ENCODE measurements around the gene NRXN3.

Gene NRXN3

DNA sequence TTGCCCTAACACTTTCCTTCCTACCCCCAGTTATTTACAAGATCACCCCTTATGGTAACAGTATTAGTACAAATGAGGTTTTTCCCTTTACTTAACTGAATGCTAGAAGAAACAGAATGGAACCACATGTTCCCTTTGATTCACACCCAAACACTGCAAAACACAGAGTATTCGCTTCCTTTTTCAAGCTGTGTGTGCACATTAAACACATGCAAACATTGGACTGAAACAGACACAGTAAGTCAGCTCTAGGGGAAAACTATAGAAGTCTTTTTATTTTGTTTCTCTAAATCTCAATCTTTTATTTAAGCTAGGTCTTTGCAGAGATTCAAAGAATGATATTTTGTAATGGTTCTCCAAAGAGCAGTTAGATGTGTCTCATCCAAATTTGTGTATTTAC is 1312.7 kb downstream of the NRXN3 start:
- no peak for DNase-seq (ENCODE audit: low read depth)
- no peak overlapping the region for H3K4me3 ChIP-seq (ENCODE audit: low read length)
- TF ChIP-seq, protein P1, sequence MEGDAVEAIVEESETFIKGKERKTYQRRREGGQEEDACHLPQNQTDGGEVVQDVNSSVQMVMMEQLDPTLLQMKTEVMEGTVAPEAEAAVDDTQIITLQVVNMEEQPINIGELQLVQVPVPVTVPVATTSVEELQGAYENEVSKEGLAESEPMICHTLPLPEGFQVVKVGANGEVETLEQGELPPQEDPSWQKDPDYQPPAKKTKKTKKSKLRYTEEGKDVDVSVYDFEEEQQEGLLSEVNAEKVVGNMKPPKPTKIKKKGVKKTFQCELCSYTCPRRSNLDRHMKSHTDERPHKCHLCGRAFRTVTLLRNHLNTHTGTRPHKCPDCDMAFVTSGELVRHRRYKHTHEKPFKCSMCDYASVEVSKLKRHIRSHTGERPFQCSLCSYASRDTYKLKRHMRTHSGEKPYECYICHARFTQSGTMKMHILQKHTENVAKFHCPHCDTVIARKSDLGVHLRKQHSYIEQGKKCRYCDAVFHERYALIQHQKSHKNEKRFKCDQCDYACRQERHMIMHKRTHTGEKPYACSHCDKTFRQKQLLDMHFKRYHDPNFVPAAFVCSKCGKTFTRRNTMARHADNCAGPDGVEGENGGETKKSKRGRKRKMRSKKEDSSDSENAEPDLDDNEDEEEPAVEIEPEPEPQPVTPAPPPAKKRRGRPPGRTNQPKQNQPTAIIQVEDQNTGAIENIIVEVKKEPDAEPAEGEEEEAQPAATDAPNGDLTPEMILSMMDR (conservative IDR thresholded peaks at IDR 0.05; ENCODE audit: low read length): no peak

DNA sequence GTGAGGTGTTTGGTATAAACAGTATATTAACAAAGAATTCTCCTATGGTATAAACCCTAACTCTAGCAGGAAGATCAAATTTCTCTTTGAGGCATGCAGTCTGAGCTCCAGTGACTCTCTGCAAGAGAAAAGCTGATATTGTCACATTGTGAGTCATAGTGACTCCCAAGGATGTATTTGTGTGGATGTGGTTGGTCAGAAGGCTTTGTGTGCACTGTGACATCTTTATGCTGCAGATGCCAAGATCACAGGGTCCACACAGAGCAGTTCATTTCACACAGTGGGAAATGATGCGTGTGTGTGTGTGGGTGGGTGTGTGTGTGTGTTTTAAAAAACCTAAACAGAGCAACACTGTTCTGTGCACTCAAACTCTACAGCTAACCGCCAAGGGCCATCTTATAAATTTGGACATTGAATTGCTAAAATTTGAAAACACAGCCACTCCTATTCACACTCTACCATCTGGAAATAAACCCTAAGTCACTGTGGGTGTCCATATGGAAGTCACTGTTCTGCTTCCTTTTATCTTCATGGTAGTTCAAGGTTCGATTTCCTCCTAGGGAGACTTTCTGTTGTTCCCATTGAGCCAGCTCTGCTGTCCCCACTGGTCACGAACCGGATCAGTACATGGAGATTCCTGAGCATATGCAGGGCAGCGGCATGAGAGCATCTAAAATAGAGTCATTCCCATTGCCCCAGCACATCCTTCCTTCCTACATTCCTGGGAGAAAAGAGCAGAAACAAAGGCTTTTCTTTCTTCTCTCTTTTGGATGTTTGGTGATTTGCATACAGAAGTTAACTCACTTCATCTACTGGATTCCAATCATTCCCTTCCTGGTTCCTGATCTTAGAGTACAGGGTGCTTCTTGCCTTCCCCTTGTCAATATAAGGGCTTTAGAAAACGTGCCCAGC is 1313.6 kb downstream of the NRXN3 start:
- DNase-seq (ENCODE audit: low read depth): peak; percentile 4
- TF ChIP-seq, protein P1 (conservative IDR thresholded peaks at IDR 0.05; ENCODE audit: low read length): no peak
- no peak overlapping the region for H3K4me3 ChIP-seq (ENCODE audit: low read length)

DNA sequence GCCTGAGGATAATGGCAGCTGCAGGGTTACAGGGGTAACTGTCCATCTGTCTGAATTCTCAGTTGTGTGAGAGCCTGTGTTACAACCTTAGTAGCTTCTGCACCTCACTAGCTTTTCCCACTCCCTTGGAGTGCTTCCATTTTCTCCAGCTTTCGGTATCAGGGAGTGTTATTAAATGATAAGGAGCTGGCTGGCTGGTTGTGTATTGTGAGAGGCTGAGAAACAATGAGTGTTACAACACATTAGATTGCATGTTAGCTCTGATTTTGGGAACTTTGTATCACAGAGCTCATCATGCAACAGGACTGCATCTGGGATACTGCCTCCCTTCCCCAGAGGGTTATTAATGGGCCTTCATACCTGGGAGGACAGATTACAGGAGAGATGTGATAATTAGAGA is 1317.5 kb downstream of the NRXN3 start:
- TF ChIP-seq, protein P1 (conservative IDR thresholded peaks at IDR 0.05; ENCODE audit: low read length): no peak
- H3K4me3 ChIP-seq (ENCODE audit: low read length): no peak overlapping the region

DNA sequence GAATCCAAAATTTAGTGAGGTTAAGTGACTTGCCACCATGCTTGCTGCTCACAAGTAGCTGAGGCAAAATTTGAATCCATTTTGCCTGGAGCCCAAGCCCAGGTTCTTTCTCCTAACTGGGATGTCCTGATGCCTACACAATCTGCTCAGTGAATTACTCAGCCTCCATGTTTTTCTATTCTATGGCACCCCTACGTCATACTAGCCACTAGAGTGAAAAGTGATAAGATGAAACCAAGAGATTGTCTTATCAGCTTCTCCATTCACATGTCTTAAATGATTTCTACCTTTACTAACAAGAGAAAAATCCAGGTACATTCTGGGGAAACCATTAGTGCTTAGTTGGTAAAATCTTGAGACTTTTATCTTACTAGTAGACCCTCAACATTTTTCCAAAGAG is 1321.0 kb downstream of the NRXN3 start:
- no peak for DNase-seq (ENCODE audit: low read depth)
- TF ChIP-seq, protein P1 (conservative IDR thresholded peaks at IDR 0.05; ENCODE audit: low read length): no peak
- no peak overlapping the region for H3K4me3 ChIP-seq (ENCODE audit: low read length)

More for the DNA sequence above, 1317.5 kb downstream of the NRXN3 start:
- DNase-seq (ENCODE audit: low read depth): no peak

DNA sequence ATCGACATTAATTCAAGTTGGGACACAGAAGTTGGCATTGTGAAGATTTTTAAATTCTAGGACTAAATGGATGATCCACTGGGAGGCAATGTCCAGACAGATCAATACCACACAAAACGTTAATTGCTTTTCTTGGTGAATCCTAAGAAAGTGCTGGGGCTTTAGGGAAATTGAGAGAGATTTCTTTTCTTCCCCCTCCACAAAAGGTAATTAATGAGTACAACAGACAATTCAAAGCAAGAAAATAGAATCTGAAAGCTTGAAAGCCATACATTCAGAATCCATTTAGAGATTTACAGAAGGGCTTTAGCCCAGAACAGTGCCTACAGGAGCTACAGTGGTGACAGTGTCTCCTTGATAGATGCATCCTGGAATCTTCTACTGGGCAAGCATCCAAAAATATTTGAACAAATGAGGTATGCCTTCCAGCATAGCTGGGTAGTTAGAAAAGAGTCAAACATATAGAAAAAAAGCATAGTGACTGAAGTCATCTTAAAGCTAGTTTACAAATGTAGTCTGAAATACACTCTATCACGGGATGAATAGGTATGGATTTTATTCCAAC is 1323.0 kb downstream of the NRXN3 start:
- no peak for DNase-seq (ENCODE audit: low read depth)
- H3K4me3 ChIP-seq (ENCODE audit: low read length): no peak overlapping the region
- TF ChIP-seq, protein P1 (conservative IDR thresholded peaks at IDR 0.05; ENCODE audit: low read length): no peak

DNA sequence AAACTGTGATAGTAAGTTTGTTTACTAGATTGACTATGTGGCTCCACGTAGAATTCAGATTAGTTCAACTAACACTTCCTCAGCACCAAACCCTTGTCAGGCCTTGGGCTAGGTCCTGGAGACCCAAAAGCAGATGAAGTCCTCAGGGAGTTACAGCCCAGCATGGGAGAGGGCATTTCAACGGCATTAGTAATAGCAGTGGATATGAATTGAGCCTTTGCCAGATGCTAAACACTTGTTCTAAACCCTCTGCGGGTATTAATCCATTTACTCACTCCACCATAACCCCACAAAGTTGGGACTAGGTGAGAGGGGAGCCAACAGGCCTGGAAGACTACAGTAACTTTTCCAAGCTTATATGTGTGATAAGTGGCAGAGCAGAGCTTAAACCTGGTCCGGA is 1326.5 kb downstream of the NRXN3 start:
- TF ChIP-seq, protein P1 (conservative IDR thresholded peaks at IDR 0.05; ENCODE audit: low read length): no peak
- H3K4me3 ChIP-seq (ENCODE audit: low read length): no peak overlapping the region
- DNase-seq (ENCODE audit: low read depth): no peak

DNA sequence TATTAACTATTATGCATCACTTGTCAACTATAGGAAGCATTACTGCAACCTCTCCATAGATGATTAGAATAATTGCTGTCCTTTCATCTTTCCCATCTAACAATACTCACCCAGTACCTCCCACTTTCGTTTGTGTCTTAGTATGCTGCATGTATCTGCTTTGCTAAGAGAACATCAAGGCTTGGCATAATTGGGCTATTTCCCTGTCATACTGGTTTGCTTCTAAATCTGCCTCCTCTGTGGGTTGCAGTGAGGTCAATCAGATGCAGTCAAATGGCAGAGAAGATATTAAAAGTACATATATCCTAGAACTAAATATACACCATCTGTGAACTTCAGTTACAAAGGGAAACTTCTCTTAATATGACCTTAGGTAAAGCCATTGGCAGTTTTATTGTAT is 1330.3 kb downstream of the NRXN3 start:
- no peak for DNase-seq (ENCODE audit: low read depth)
- TF ChIP-seq, protein P1 (conservative IDR thresholded peaks at IDR 0.05; ENCODE audit: low read length): no peak
- no peak overlapping the region for H3K4me3 ChIP-seq (ENCODE audit: low read length)
